NT2/D1 (cell line): ENCODE results near the gene KDM4B.

ENCODE experiments used
- SUZ12 ChIP-seq: IDR thresholded peaks from 2 replicates; pipeline ENCODE4 v1.6.1; 2011; ENCODE audit not compliant: insufficient read length, insufficient read depth; ENCODE audit errors: extremely low read depth
- YY1 ChIP-seq: IDR thresholded peaks from 2 replicates; pipeline ENCODE4 v1.6.1; 2011; ENCODE audit not compliant: insufficient read length, insufficient read depth
- ZNF274 ChIP-seq: IDR thresholded peaks from 2 replicates; pipeline ENCODE4 v1.6.1; 2011; ENCODE audit warnings: mild to moderate bottlenecking, low read depth, low read length

DNA sequence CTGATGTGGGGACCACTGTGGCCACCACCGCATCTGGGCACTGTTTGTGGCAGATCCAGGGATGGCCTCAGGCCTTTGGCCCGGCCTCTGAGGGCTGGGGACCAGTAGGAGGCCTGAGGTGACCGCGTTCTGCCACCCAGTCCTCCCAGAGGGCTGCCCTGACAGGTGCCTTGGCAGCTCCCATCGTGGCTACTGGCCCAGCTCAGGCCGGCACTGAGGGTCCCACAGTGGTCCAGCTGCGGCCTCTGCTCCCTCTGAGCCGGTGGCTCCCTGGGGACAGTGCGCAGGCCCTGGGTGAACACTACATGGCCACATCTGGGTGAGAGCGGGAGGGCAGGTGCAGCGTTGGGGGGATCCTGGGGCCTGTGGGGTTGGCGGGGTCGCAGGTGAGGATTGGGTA, 61.9 kb downstream of the KDM4B start:
- TF ChIP-seq YY1: no peak
- no peak for TF ChIP-seq ZNF274
- no peak for TF ChIP-seq SUZ12
